VCaP (cell line): Measurements from ENCODE around the gene ATXN3L.

Source experiments
- H3K27ac ChIP-seq: fragments of 450-650 bp; 2 replicates; pipeline ENCODE4 v1.5.1; 2017
- CTCF ChIP-seq: fragments of 450-650 bp; conservative IDR thresholded peaks from 2 replicates; pipeline ENCODE4 v1.5.1; 2017; ENCODE audit warnings: mild to moderate bottlenecking, moderate library complexity

The ATXN3L gene

GRCh38 chrX:13270360-13270759, 49.5 kb downstream of the ATXN3L start:
- H3K27ac ChIP-seq = no peak overlapping the region
- no peak for TF ChIP-seq CTCF

GRCh38 chrX:13268874-13269273, 51.0 kb downstream of the ATXN3L start:
- H3K27ac ChIP-seq = no peak overlapping the region
- TF ChIP-seq CTCF = no peak
